GM18520 (cell line): ENCODE data around the gene PCNT.
"Not testable (repeated sequence)": the region's sequence is repeated elsewhere in the genome, so short reads cannot be mapped to it uniquely, and the experiment has no call there.

ENCODE experiments used
- ATAC-seq: cut with Tn5 transposase; IDR thresholded peaks from one replicate; pipeline ENCODE4 v1.9.1; 2021; ENCODE audit not compliant: unreplicated experiment

PCNT gene

GRCh38 chr21:46401186-46401910 is 77.4 kb downstream of the PCNT start:
- no peak for ATAC-seq

DNA sequence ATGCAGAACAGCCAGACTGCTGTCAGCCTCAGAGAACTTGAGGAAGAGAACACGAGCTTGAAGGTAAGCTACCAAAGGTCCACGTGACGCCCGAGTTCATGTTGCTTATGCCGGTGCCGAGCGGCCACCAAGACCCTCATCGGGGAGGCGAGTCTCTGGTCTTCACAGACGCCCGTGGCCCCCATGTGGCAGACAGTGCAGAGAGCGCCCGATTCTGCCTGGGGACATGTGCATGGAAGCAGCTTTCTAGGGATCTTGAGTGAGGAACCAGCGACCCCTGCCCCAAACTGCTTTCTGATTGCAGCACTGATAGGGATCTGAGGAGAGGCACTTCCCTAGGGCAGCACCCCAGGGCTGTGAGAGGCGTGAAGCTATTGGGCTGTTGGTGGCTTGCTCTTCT is 78.5 kb downstream of the PCNT start:
- no peak for ATAC-seq

DNA sequence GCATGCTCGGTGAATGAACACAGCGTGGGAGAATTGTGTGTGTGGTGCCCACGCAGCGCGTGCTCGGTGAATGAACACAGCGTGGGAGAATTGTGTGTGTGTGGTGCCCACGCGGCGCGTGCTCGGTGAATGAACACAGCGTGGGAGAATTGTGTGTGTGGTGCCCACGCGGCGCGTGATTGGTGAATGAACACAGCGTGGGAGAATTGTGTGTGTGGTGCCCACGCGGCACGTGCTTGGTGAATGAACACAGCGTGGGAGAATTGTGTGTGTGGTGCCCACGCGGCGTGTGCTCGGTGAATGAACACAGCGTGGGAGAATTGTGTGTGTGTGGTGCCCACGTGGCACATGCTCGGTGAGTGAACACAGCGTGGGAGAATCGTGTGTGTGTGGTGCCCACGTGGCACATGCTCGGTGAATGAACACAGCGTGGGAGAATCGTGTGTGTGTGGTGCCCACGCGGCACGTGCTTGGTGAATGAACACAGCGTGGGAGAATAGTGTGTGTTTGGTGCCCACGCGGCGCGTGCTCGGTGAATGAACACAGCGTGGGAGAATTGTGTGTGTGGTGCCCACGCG is 79.4 kb downstream of the PCNT start:
- ATAC-seq = not testable (repeated sequence)

DNA sequence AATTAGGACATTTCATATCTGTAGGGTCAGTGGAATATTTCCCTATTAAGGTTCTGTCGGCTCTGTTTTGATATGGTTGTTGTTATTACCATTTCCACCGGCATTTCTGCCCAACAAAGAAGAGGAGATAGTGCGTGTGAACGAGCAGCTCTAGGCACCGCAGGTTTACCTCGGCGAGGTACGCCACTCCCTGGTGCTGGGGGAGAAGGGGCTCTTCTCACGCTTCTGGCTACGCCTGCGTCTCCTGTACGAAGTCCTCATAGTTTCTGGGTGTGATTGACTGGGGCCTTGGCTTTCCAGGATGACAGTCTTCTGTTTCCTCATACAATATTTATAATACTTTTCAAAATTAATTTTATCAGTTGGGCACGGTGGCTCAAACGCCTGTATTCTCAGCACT is 80.3 kb downstream of the PCNT start:
- no peak for ATAC-seq

- ATAC-seq = no peak
Observed at GRCh38 chr21:46406001-46406400, 82.0 kb downstream of the PCNT start.

DNA sequence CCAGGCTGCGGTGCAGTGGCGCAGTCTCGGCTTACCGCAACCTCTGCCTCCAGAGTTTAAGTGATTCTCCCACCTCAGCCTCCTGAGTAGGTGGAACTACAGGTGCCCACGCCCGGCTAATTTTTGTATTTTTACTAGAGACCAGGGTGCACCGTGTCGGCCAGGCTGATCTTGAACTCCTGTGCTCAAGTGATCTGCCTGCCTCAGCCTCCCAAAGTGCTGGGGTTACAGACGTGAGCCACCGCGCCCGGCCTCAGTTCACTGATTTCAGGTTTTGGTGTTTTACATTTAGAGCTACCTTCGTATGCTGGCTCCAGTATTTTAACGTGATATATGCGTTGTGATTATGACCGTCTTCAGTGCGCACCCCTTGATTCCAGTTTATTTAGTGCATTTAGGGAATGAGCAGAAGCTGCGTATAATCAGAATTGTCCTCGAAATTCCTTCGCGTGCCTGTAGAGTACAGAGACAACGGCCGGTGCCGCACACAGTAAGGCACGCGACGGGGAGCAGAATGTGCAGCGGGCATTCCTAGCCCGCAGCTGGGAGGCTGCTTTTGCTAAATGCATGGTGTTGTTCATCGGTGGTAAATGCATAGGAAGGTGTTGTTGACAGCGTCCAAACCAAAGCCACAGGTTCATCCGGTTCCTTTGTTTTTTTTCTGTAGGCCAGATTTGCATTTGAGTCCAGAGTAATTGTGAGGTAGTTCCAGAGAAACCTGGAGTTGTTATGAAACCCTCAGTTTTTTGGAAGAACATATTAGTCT is 85.9 kb downstream of the PCNT start:
- no peak for ATAC-seq

GRCh38 chr21:46410516-46410915 is 86.6 kb downstream of the PCNT start:
- ATAC-seq = no peak

DNA sequence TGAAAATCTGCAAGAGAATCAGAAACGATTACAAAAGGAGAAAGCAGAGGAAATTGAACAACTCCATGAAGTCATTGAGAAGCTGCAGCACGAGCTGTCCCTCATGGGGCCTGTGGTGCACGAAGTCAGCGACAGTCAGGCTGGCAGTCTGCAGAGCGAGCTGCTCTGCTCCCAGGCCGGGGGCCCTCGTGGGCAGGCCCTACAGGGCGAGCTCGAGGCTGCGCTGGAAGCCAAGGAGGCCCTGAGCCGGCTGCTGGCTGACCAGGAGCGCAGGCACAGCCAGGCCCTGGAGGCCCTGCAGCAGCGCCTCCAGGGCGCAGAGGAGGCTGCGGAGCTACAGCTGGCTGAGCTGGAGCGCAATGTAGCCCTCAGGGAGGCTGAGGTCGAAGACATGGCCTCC is 87.3 kb downstream of the PCNT start:
- ATAC-seq = no peak

DNA sequence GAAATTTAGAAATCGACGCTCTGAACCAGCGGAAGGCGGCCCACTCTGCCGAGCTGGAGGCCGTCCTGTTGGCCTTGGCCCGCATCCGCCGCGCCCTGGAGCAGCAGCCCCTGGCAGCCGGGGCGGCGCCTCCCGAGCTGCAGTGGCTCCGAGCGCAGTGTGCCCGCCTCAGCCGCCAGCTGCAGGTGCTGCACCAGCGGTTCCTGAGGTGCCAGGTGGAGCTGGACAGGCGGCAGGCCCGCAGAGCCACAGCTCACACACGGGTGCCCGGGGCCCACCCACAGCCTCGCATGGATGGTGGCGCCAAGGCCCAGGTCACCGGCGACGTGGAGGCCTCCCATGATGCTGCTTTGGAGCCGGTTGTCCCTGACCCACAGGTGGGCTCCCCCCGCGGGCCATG is 87.7 kb downstream of the PCNT start:
- ATAC-seq = no peak

DNA sequence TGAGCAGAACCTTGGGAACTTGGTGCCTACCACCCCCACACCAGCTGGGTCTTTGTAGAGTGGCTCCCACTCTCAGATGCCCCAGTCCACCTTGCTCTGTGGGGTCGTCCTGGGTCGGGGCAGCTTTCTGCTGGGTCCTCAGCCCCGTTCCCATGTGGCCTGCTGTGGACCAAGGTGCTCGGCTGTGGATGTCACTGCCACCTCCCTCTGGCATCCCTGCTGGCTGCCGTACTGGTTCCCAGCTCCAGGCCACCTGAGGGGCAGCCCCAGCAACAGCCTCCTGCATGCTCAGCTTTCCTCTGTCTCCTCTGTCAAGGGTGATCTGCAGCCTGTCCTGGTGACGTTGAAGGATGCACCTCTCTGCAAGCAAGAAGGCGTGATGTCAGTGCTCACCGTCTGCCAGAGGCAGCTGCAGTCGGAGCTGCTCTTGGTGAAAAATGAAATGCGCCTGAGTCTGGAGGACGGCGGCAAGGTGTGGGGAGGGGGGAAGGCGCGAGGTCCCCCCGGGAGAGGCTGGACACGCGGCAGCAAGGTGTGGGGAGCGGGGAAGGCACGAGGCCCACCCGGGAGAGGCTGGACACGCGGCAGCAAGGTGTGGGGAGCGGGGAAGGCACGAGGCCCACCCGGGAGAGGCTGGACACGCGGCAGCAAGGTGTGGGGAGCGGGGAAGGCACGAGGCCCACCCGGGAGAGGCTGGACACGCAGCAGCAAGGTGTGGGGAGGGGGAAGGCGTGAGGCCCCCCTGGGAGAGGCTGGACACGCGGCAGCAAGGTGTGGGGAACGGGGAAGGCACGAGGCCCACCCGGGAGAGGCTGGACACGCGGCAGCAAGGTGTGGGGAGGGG is 88.8 kb downstream of the PCNT start:
- no peak for ATAC-seq

DNA sequence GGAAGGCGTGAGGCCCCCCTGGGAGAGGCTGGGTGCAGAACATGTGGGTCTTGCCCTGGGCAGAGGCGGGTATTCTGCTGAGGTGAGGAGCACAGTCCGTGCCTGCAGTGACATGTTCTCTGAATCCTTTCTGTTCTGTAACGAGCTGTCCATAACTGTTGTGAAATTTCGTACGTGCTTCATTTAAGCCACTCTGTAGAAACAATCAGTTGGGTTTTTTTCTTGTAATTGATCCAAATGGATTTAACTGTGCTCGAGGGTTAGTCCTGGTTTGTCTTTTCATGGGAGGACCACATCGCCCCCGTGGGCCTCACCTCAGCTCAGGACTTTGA is 89.4 kb downstream of the PCNT start:
- ATAC-seq = no peak

DNA sequence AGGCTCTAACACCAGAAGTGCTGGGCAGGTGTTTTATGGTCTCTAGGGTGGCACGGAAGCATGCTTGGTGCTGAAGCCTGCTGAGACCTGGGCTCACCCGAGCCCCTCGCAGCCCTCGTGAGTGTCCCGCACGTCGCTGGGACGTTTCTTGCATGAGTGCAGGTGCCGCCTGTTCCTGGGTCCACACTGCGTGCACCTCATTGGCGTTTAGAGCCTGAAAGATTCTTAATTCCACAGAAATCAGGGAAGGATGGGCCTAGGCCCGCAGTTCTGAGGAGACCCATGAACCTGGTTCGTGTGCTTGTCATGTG is 91.0 kb downstream of the PCNT start:
- ATAC-seq = no peak

- ATAC-seq = no peak
Observed at GRCh38 chr21:46416551-46416950, 92.6 kb downstream of the PCNT start.

DNA sequence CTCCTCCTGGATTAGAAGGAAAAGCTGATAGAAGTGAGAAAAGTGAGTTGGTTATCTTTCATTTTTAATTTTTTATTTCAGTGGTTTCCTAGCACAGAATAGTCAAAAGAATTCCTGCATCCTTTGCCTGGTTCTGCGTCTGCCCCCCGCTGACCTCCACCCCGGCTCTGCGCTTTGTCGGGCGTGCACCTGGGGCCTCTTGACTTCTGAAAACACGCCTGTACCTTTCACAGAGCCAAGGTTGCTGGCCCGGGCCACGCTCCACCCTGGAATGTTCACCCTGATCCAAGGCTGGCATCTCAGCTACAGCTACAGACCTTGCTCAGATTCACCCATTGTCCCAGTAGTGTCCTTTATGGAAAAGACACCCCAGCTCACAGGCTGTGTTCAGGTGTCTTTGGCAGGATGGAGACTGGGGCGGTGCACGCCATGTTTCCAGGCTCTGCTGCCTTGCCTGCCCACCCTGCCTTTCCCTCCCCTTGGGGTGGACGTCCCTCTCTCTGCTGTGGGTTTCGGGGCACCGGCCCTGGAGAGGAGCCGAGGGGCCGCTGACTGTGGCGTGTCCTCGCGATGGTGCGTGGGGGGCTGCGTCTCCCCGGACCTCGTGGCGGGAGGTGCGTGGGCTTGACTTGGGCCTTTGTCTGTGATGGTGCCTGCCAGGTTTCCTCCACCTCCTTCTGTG is 94.5 kb downstream of the PCNT start:
- no peak for ATAC-seq

- ATAC-seq = no peak
Observed at GRCh38 chr21:46420241-46421190, 96.6 kb downstream of the PCNT start.

DNA sequence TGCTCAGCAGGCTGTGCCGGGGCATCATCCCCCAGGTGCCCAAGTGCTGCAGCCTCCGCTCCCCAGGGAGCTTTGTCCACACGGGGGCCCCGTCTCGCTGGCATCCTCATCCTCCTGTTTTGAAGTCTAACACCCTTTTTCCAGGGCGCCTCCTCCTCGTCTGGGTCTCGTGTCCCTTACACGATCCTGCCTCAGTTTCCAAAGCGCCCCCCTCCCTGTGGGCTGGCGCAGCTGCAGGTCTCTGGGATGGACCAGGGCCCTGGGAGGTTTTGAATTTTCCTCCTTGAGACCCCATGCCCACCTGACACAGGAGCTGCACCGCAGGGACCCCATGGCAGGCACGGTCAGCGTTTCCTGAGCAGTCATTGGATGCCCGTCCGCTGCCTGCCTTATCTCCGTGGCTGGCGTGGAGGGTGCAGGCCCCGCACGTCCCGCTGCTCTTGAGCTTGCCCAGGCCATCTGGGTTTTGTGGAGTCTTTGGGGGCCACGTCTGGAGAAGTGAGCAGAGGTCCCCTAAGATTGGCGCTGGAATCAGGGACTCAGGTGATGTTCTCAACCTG is 97.3 kb downstream of the PCNT start:
- ATAC-seq = no peak

DNA sequence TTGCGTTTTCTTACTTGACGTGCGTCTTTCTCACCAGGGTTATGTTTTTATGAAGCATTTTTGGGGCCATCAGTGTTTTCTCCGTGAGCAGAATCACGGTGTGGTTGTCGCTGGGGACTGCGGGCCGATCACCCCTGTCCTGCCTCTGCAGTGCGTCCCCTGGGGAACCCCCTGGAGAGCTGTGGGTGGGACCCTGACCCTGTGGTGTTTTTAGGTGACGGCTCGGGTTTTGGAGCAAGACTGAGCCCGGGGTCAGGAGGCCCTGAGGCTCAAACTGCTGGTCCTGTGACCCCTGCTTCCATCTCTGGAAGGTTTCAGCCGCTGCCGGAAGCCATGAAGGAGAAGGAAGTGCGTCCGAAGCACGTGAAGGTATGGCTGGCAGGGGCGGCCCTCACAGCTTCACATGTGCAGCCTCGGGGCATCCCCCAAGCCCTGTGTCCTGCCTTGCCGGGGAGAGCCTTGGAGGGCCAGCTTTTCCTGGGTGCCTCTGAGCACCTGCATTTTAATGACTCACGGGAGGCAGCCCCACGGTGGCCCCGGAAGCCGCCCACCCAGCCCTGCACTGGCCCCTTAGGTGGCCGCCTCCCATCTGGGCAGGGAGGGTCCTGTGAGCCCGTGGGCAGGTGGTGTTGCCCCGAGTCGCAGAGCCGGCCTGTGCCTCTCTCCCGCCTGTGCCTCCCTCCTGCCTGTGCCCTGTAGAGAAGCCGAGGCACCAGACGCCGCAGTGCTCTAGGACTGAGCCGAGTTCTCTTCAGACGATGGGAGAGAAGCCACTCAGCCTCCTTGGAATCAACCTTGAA is 98.0 kb downstream of the PCNT start:
- no peak for ATAC-seq

GRCh38 chr21:46422636-46423241 is 98.8 kb downstream of the PCNT start:
- ATAC-seq = no peak
